T-helper 2 cell (primary cell): ENCODE results near the gene OR5D13.

Source experiments
- DNase-seq, 5 experiments: peaks; one replicate each; pipeline versions ENCODE4 v3.0.0 to v3.0.0-alpha.2; 2012 to 2022
- total RNA-seq, 2 donors: gene quantifications; one replicate each; lab custom pipeline; 2026; lab: John Stamatoyannopoulos, UW

The OR5D13 gene
- 0 reads per million in 2 donors for total RNA-seq

DNA sequence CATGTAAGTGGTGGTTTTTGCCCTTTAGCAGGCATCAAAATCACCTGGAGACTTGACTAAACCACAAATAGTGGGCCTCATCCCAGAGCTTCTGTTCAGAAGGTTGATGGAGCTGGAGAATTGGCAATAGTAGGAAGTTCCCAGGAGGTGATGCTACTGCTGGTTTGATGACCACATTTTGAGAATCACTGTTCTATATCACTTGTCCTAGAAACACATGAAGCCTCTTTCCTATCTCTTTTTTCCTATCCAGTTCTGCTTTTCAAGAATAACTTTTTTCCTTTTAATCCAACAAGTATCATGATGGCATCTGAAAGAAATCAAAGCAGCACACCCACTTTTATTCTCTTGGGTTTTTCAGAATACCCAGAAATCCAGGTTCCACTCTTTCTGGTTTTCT lies at the start of gene OR5D13:
Gene OR5D13, plus strand, starts transcription at position 301 of the 400 bp plus-strand sequence. Its CDS starts 0 bp downstream, at position 301.
- DNase-seq: no peak

GRCh38 chr11:55726715-55727324 lies 46.4 kb upstream of the OR5D13 start:
- no peak for DNase-seq

GRCh38 chr11:55732936-55733335 lies 40.3 kb upstream of the OR5D13 start:
- DNase-seq: no peak

GRCh38 chr11:55791606-55792005 lies 18.4 kb downstream of the OR5D13 start:
- no peak for DNase-seq

DNA sequence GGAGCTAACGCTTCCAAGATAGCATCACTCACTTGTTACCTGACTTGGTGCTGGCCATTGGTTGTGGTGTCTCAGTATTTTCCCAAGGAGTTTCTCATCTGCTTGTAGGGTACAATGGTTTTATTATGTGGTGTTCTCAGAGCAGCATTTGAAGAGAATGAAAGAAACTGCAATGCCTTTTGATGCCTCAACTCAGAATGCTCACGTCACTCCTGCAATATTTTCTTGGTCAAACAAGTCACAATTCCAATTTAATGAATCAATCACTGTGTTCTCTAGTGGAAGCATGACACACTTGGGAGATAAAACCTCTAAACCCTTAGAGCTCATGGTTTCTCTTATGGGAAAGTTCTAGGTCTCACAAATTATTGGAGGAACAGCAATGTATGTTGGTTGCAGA lies 20.1 kb downstream of the OR5D13 start:
- DNase-seq: no peak

GRCh38 chr11:55795256-55795655 lies 22.0 kb downstream of the OR5D13 start, which contains the start of gene OR5D14:
TSS of gene OR5D14 (plus strand) at chr11:55795556. CDS start at chr11:55795556, 0 bp downstream.
- no peak for DNase-seq

DNA sequence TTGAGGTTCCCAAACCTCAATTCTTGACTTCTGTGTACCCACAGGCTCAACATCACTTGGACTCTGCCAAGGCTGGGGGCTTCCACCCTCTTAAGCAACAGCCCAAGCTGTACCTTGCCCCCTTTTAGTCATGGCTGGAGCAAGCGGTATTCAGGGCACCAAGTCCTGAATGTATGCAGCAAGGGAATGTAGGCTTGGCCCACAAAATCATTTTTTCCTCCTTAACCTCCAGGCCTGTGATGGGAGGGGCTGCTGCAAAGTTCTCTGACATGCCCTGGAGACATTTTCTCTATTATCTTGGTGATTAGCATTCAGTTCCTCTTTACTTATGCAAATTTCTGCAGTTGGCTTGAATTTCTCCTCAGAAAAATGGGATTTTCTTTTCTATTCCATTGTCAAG lies 33.0 kb downstream of the OR5D13 start:
- no peak for DNase-seq

DNA sequence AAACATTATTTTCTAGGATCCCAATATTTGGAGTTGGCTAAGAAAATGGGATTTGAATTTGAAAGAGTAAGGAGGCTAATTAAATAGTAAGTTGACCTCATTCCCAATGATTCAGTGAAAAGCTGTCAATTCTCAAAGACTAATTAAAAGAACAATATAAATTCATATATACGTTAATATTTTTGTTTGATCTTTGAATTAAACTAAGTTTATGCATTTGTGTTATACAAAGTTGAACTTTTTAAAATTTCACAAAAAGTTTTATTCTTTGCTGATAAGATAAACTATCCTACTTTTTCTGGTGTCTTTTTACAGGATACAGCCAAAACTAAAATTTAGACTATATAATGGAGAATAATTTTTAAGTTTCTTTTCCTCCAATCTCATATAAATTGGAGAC lies 37.8 kb downstream of the OR5D13 start, which contains the start of gene OR5L1:
Gene OR5L1, plus strand, starts transcription at position 301 of the 400 bp plus-strand sequence. CDS start 100 bp downstream, outside the sequence.
- no peak for DNase-seq

GRCh38 chr11:55819330-55819729 lies 46.1 kb downstream of the OR5D13 start, which contains the start of gene OR5D18:
TSS of gene OR5D18 (plus strand) at chr11:55819630. CDS start at chr11:55819630, 0 bp downstream.
- no peak for DNase-seq
